T-helper 17 cell (primary cell): Measurements from ENCODE around the gene RAD18. TPM values are rescaled to one million over a fixed set of nuclear protein-coding genes. Genes with fewer than 3 reads are reported as not detected.

ENCODE experiments used
- ATAC-seq: fragments of 150-1000 bp; cut with Tn5 transposase; 2 replicates; pipeline ENCODE4 v1.10.0; 2021; ENCODE audit warnings: mild to moderate bottlenecking, moderate library complexity
- DNase-seq, 3 donors: peaks; one replicate each; pipeline versions ENCODE4 v3.0.0 to v3.0.0-alpha.2; 2020 to 2021
- H3K9me3 ChIP-seq: one replicate; pipeline ENCODE4 v1.7.0; 2013; ENCODE audit warnings: low read length, mild to moderate bottlenecking; ENCODE audit not compliant: control insufficient read depth, poor library complexity, severe bottlenecking
- H3K27ac Mint-ChIP-seq: one replicate; pipeline ENCODE4 v1.8.0; 2022; ENCODE audit warnings: mild to moderate bottlenecking, moderate library complexity, mixed read lengths
- H3K27me3 Mint-ChIP-seq: one replicate; pipeline ENCODE4 v1.8.0; 2022; ENCODE audit warnings: mixed read lengths
- H3K36me3 Mint-ChIP-seq: one replicate; pipeline ENCODE4 v1.8.0; 2022; ENCODE audit warnings: low read depth, mixed read lengths
- H3K4me1 Mint-ChIP-seq: one replicate; pipeline ENCODE4 v1.8.0; 2022; ENCODE audit warnings: mild to moderate bottlenecking, mixed read lengths
- H3K4me3 Mint-ChIP-seq: one replicate; pipeline ENCODE4 v1.8.0; 2022; ENCODE audit warnings: mild to moderate bottlenecking, moderate library complexity, mixed read lengths
- total RNA-seq, 4 donors: library from RNA in 2 of 4; stranded (reverse) in 2 of 4; gene quantifications; one replicate each; pipeline ENCODE4 v1.2.3 and lab custom pipeline; 2022 to 2026

Gene RAD18, protein sequence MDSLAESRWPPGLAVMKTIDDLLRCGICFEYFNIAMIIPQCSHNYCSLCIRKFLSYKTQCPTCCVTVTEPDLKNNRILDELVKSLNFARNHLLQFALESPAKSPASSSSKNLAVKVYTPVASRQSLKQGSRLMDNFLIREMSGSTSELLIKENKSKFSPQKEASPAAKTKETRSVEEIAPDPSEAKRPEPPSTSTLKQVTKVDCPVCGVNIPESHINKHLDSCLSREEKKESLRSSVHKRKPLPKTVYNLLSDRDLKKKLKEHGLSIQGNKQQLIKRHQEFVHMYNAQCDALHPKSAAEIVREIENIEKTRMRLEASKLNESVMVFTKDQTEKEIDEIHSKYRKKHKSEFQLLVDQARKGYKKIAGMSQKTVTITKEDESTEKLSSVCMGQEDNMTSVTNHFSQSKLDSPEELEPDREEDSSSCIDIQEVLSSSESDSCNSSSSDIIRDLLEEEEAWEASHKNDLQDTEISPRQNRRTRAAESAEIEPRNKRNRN
- total RNA-seq (10 to 100 TPM; 13.8 to 23.0 TPM), total RNA-seq (lab: John Stamatoyannopoulos, UW) (20.5 to 24.5 reads per million in 2 donors)

DNA sequence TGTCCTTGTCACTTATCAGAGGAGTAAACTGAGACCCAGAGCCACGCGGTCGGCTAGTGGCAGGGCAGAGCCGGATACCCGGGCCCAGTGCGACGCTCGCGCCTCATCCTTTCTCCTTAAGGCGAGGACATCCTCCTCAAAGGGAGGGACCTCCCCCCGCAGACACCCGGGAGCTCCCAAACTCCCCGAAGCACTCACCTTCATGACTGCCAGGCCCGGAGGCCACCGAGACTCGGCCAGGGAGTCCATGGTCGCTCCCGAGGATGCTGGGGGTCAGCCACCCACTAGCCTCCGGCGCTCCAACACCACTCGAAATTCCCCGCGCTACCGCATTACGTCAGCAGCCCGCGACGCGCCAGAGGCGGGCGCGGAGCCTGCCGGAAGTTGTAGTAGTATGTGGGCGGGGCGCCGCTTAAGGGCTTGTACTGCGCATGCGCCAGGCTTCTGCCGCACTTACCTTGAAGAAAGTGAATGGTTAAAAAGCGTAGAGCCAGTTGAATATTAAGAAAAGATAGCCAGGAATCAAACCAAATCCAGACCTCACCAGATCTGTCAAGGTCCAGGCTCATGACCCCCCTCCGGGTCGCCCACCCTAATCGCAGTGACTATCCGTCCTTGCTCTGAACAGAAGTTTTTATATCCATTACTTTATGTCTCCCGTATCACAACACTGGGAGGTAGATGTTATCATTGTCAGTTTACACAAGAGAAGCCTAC is at the start of gene RAD18:
Gene RAD18 (minus strand): TSS at position 336 of the 717 bp plus-strand sequence. CDS start 87 bp downstream, at position 249.
- no peaks in the 10 kb centered on the region for H3K9me3 ChIP-seq
- H3K27me3 Mint-ChIP-seq, result peaks cover 9% of the 10 kb centered on the region
- H3K36me3 Mint-ChIP-seq, result peaks cover 3% of the 10 kb centered on the region
- DNase-seq (peak; percentile 86 to 91 (median 86)), ATAC-seq (peak; percentile 97)
- H3K27ac Mint-ChIP-seq, result peak within 1 kb of the TSS; percentile 99
- peaks cover 24% of the 10 kb centered on the region for H3K4me1 Mint-ChIP-seq
- peak within 1 kb of the TSS; percentile 96 for H3K4me3 Mint-ChIP-seq

DNA sequence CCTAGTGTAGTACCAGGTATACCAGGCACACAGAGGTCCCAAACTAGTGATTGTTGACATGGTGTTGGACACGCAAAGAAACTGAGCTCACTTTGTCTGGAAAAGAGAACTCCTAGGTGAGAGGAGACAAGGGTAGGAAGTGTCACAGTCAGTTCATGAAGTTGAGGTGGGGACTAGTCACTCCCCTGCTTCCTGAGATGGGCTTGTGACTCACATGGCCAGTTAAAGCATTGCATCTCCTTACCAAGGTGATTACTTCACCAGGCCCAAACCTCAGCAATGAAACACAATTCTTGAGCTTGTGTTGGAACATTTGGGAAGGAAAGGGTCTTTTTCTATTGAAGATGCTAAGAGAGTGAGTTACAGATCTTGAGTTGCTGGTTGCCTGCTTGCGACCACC is 49.2 kb upstream of the RAD18 start:
- DNase-seq, result no peak
- ATAC-seq, result no peak
- no peak overlapping the region for H3K27ac Mint-ChIP-seq

DNA sequence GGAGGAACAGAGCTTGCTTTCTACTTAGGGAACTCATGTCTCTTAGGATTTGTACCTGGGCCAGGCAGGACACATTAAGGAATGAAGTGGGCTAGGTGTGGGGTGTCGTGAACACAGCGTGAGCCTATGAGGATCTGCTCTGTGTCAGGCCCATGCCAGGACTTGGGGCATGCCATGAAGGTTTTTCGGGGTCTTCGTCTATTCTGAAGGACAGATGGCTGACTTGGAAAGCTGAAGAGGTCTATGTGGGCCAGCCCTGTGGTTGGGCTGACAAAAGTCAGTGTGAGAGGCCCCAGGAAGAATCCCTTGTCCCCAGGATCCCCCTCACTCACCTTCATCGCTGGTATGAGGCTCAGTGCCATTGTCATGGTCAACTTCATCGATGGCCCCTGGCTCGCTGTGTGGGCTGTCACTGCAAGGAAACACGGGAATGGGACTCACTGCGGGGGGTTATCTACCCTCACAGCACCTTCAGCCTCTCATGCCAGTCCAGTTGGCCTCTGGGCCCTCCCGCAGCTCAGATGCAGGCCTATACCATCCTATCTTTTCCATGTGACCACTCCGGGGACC is 46.8 kb upstream of the RAD18 start:
- Mint-ChIP-seq H3K27me3 (no peaks in the 10 kb centered on the region), H3K4me3 (no peak overlapping the region), H3K36me3 (no peaks in the 10 kb centered on the region), H3K4me1 (peaks cover 6% of the 10 kb centered on the region), H3K27ac (no peak overlapping the region)
- H3K9me3 ChIP-seq, result no peaks in the 10 kb centered on the region
- no peak for DNase-seq
- no peak for ATAC-seq

More for the DNA sequence above, 49.2 kb upstream of the RAD18 start:
- Mint-ChIP-seq H3K36me3 (no peaks in the 10 kb centered on the region), H3K4me3 (no peak overlapping the region), H3K4me1 (peaks cover 6% of the 10 kb centered on the region), H3K27me3 (no peaks in the 10 kb centered on the region)
- no peaks in the 10 kb centered on the region for H3K9me3 ChIP-seq

DNA sequence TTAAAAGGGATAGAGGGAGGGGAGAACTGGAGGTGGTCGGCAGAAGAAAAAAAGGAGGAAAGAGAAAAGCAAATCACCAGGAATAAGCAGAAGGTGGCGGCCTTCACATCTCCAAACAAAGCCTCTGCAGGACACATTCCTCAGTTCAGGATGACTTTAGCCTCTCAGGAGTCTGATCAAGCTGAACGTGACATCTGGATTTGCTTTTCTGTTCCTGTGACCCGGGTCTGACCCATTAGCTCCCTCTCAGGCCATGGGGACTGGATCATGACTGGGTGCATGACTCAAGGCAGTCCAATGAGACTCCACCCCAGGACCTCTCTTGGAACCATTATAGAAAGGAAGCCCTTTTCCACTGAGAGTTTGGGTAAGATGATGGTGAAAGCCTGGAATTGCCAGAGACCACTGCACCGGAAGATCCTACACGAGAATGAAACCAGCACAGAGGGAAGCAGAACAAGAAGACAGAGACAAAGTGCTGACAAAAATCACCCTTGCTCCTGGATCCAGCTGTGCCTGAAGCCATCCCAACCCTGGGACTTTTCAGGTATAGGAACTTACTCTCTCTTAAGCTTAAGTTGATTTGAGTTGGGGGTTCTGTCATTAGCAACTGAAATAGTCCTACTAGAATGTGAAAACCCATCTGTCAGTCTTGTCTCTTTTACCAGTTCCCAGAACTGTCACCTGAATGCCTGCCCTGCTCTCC is 45.4 kb upstream of the RAD18 start:
- Mint-ChIP-seq H3K27ac (no peak overlapping the region), H3K4me3 (no peak overlapping the region), H3K36me3 (no peaks in the 10 kb centered on the region), H3K27me3 (no peaks in the 10 kb centered on the region), H3K4me1 (peaks cover 6% of the 10 kb centered on the region)
- H3K9me3 ChIP-seq, result no peaks in the 10 kb centered on the region
- no peak for ATAC-seq
- DNase-seq, result no peak

DNA sequence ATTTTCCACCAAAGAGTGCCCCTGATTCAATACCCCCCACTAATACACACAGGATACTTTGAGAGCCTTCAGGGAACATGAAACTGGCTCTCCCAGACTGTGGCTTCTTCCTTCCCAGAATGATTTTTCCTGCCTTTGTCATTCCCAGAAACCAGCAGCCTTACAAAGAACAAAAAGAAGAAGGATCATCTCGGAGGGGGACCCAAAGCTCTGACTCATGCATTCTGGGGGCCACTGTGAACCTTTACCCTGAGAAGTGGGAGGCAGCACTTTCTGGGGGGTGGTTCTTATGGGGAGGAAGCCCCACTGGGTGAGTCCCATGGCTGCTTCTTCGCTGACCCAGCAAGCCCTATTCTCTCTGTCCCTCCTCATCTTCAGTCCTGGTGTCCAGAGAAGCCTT is 44.7 kb upstream of the RAD18 start:
- ATAC-seq (no peak), DNase-seq (no peak)
- Mint-ChIP-seq H3K27ac (no peak overlapping the region), H3K4me1 (peaks cover 6% of the 10 kb centered on the region), H3K27me3 (no peaks in the 10 kb centered on the region), H3K4me3 (no peak overlapping the region), H3K36me3 (no peaks in the 10 kb centered on the region)
- H3K9me3 ChIP-seq, result no peaks in the 10 kb centered on the region

DNA sequence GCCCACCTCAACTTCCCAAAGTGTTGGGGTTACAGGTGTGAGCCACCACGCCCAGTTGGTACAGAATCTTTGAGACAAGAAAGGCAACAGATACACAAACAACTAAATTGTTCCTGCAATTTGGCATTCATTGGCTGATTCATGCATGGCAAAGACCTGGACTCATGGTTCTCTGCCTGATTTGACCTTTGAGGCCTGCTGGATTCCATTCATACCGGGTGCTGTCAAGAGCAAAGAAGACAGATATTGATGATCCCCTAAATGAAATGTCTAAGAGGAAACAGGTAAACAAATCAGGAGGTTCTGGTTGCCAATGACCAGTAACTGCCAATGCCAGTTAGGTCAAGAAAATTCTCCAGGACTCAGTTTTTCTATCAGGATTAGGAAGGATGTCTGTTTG is 43.9 kb upstream of the RAD18 start:
- H3K4me3 Mint-ChIP-seq, result no peak overlapping the region
- no peak for DNase-seq
- no peaks in the 10 kb centered on the region for H3K9me3 ChIP-seq
- ATAC-seq, result no peak
- H3K27ac Mint-ChIP-seq, result no peak overlapping the region
- no peaks in the 10 kb centered on the region for H3K27me3 Mint-ChIP-seq
- H3K4me1 Mint-ChIP-seq, result peaks cover 4% of the 10 kb centered on the region
- H3K36me3 Mint-ChIP-seq, result no peaks in the 10 kb centered on the region

DNA sequence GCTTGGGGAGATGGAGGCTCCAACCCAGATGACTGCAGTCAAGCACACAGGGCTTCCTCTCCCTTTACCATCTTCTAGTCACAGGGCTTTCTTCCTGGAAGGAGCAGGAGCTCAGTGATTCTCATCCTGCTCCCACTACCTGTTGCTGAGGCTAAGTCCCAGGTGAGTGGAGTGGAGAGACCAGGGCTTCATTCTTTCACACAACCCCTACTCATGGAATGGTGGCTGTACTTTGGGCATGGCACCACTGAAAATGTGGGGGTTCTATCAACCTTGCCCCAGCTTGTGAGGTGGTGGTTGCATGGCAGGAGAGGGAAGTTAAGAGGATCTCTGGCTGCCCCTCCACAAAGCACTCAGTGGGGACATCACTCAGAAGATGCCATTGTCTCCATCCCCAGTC is 36.8 kb upstream of the RAD18 start:
- Mint-ChIP-seq H3K36me3 (peaks cover 5% of the 10 kb centered on the region), H3K27me3 (peaks cover 12% of the 10 kb centered on the region), H3K27ac (no peak overlapping the region), H3K4me3 (no peak overlapping the region), H3K4me1 (peaks cover 5% of the 10 kb centered on the region)
- ATAC-seq (no peak), DNase-seq (no peak)
- no peaks in the 10 kb centered on the region for H3K9me3 ChIP-seq

DNA sequence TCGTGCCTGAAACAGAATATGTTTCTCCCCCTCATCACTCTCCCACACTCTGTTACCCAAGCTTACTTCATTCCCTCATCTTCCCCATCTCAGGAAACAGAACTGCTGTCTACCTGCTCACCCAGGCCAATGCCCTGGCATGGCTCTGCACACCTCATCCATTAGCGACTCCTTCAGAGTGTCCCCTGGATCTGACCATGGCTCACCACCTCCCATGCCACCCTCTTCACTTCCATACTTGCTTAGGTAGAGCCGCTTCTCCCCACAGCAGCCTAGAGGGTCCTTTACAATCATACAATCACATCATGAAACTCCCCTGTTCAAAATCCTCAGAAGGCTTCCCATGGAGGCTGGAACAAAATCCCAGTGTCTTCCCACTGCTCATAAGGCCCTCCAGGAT is 33.9 kb upstream of the RAD18 start:
- no peaks in the 10 kb centered on the region for H3K9me3 ChIP-seq
- H3K4me1 Mint-ChIP-seq, result peaks cover 5% of the 10 kb centered on the region
- H3K27me3 Mint-ChIP-seq, result peaks cover 12% of the 10 kb centered on the region
- H3K4me3 Mint-ChIP-seq, result peak overlapping the region; percentile 49
- DNase-seq (no peak), ATAC-seq (no peak)
- no peak overlapping the region for H3K27ac Mint-ChIP-seq
- peaks cover 5% of the 10 kb centered on the region for H3K36me3 Mint-ChIP-seq

DNA sequence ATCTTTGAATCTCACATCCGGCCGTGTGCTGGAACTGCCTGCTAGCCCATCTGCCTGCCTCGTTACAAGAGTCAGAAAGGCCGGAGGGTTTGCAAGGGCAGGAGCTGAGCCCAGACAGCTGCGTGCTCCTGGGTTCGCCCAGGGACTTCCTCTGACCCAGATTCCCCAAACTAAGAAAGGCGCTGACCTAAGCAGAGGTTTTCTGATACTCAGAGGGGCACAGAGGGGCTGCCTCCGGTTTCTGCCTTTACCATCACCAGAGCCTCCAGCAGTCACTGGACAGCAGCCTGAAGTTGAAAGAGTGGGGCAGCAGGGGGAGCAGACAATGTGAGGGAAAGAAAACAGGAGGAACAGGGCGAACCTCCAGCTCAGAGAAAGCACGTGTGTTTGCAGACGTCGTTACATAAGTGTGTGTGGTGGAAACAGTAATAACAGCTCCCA is 33.4 kb upstream of the RAD18 start:
- Mint-ChIP-seq H3K36me3 (peaks cover 5% of the 10 kb centered on the region), H3K4me3 (no peak overlapping the region), H3K4me1 (peaks cover 5% of the 10 kb centered on the region), H3K27me3 (peaks cover 12% of the 10 kb centered on the region), H3K27ac (no peak overlapping the region)
- ATAC-seq (no peak), DNase-seq (no peak)
- H3K9me3 ChIP-seq, result no peaks in the 10 kb centered on the region

DNA sequence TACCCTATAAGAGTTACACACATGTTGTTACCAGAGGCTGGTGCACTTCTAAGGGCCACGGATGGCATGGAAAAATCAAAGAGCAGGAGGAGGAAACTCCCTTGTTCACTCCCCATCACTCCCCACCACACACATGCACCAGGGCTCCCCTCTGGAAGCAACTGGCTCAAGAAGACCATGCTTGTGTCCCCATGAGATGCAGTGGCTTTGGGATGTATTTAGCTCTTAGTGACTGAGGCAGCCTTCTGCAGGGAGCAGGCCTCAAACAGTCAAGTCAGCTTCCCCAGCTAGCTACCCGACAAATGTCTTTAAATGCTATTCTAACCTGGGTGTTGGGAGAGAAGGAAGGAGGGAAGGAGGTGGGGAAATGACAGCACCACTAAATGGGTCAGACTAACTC is 32.9 kb upstream of the RAD18 start:
- ATAC-seq (no peak), DNase-seq (no peak)
- peaks cover 5% of the 10 kb centered on the region for H3K36me3 Mint-ChIP-seq
- no peaks in the 10 kb centered on the region for H3K9me3 ChIP-seq
- peaks cover 12% of the 10 kb centered on the region for H3K27me3 Mint-ChIP-seq
- no peak overlapping the region for H3K4me3 Mint-ChIP-seq
- H3K27ac Mint-ChIP-seq, result no peak overlapping the region
- H3K4me1 Mint-ChIP-seq, result peaks cover 5% of the 10 kb centered on the region

DNA sequence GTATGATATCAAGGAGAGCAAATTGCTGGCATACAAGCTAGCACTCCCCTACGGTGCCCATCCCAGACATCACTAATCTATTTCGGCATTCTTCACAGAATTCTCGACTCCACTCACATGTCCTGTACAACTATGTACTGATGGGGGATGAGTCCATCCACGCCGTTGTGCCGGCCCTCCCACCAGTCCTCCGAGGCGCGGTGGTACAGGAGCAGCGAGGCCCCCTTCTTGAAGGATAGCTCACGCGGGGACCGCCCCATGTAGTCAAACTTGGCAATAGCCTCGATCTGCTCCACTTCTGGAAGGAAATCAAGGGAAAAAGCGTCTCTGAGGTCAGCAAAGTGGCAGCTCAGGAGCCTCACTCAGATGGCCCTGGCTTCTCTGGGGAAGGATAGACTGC is 31.0 kb upstream of the RAD18 start:
- peaks cover 5% of the 10 kb centered on the region for H3K4me1 Mint-ChIP-seq
- no peak overlapping the region for H3K4me3 Mint-ChIP-seq
- ATAC-seq (no peak), DNase-seq (no peak)
- H3K36me3 Mint-ChIP-seq, result peaks cover 5% of the 10 kb centered on the region
- no peaks in the 10 kb centered on the region for H3K9me3 ChIP-seq
- peaks cover 12% of the 10 kb centered on the region for H3K27me3 Mint-ChIP-seq
- H3K27ac Mint-ChIP-seq, result no peak overlapping the region

DNA sequence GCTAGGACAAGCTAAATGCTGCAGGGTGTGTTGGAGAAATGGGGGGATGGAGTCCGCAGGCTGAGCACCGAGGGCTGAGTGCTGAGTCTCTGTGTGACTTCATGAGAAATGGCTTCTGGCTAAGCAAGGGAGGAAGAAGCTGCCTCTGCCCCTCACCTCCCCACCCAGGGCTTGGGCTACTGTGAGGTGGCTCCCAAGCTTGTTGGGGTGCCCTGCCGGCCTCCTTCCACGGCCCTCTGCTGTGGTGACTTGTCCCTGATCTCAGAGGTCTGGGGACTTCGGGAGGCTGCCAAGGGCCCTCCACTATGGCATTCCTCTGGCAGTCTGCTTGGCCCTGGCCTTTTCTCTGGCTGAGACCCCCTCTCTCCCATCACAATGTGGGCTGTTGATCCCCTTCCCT is 30.1 kb upstream of the RAD18 start:
- H3K36me3 Mint-ChIP-seq, result peaks cover 5% of the 10 kb centered on the region
- no peaks in the 10 kb centered on the region for H3K9me3 ChIP-seq
- no peak overlapping the region for H3K27ac Mint-ChIP-seq
- H3K27me3 Mint-ChIP-seq, result peaks cover 12% of the 10 kb centered on the region
- ATAC-seq (no peak), DNase-seq (no peak)
- no peak overlapping the region for H3K4me3 Mint-ChIP-seq
- peaks cover 5% of the 10 kb centered on the region for H3K4me1 Mint-ChIP-seq

DNA sequence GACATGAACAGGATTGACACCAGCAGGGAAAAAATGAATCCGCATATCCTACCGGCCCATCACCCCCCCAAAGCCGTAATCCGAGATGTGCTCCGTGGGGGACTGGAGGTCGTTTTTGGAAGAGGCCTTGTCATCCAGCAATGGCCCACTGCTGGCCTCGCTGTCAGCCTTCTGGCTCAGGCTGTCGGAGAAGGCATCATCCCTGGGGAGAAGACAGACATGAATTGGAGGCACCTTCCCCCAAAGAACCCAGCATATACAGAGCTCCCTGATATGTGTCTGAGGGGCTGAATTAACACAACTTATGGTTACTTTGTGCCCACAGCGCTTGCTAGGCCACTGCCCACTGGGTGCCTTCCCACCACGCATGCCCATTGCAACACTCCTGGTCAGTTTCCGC is 29.6 kb upstream of the RAD18 start:
- ATAC-seq (no peak), DNase-seq (no peak)
- Mint-ChIP-seq H3K27me3 (peaks cover 8% of the 10 kb centered on the region), H3K4me3 (no peak overlapping the region), H3K27ac (no peak overlapping the region), H3K4me1 (peaks cover 7% of the 10 kb centered on the region), H3K36me3 (peaks cover 5% of the 10 kb centered on the region)
- H3K9me3 ChIP-seq, result no peaks in the 10 kb centered on the region
